ENCODE data around the gene HAND1. TPM values are rescaled to one million over a fixed set of nuclear protein-coding genes. Genes with fewer than 3 reads are reported as not detected.

The HAND1 gene
- total and polyA plus RNA-seq, 9 of the 15 experiments (the other 6 are each of a cell fraction or from before 2014, with no cell fraction given), result not detected

- TF ChIP-seq, protein P1, sequence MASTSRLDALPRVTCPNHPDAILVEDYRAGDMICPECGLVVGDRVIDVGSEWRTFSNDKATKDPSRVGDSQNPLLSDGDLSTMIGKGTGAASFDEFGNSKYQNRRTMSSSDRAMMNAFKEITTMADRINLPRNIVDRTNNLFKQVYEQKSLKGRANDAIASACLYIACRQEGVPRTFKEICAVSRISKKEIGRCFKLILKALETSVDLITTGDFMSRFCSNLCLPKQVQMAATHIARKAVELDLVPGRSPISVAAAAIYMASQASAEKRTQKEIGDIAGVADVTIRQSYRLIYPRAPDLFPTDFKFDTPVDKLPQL (IDR thresholded peaks at IDR 0.05; ENCODE audit: extremely low read depth, insufficient read length), result no peak
- TF ChIP-seq ATF6 (CRISPR knock-in tag; IDR thresholded peaks at IDR 0.05) (no peak), DNMT1 (IDR thresholded peaks at IDR 0.05) (no peak), TEAD4 (IDR thresholded peaks at IDR 0.05; ENCODE audit: low read length) (no peak), TEAD4 (CRISPR knock-in tag; IDR thresholded peaks at IDR 0.05; ENCODE audit: borderline replicate concordance) (no peak), ZNF347 (CRISPR knock-in tag; IDR thresholded peaks at IDR 0.05; ENCODE audit: low read depth) (no peak), MNT (conservative IDR thresholded peaks at IDR 0.05) (peak in 1 of 2 experiments; percentile 49; a peak in 1 of 4 replicates), UBTF (IDR thresholded peaks at IDR 0.05; ENCODE audit: borderline replicate concordance in 1 of 2, low read depth in 2 of 2, low read length in 2 of 2) (0 out of 4 replicates have a peak, but pooled peaks of 1 of the 2 experiments have one; percentile 46), ZNF184 (CRISPR knock-in tag; IDR thresholded peaks at IDR 0.05) (no peak), MAFK (IDR thresholded peaks at IDR 0.05; ENCODE audit: low read length) (no peak), ZSCAN32 (CRISPR knock-in tag; IDR thresholded peaks at IDR 0.05) (no peak), FOXJ3 (CRISPR knock-in tag; IDR thresholded peaks at IDR 0.05) (no peak), ZNF79 (CRISPR knock-in tag; IDR thresholded peaks at IDR 0.05; ENCODE audit: low read depth) (no peak), NFIX (CRISPR knock-in tag; IDR thresholded peaks at IDR 0.05; ENCODE audit: low read depth) (no peak), FOXK1 (CRISPR knock-in tag; IDR thresholded peaks at IDR 0.05; ENCODE audit: borderline replicate concordance) (no peak), U2AF1 (optimal IDR thresholded peaks at IDR 0.05; ENCODE audit: low read depth, low read length) (no peak), POLR2B (IDR thresholded peaks at IDR 0.05; ENCODE audit: low read depth, partially characterized antibody) (peak; percentile 68), PTTG1 (tag; IDR thresholded peaks at IDR 0.05; ENCODE audit: low read depth) (no peak), MTF1 (CRISPR knock-in tag; IDR thresholded peaks at IDR 0.05; ENCODE audit: borderline replicate concordance) (no peak)
- TF ChIP-seq, protein P2, sequence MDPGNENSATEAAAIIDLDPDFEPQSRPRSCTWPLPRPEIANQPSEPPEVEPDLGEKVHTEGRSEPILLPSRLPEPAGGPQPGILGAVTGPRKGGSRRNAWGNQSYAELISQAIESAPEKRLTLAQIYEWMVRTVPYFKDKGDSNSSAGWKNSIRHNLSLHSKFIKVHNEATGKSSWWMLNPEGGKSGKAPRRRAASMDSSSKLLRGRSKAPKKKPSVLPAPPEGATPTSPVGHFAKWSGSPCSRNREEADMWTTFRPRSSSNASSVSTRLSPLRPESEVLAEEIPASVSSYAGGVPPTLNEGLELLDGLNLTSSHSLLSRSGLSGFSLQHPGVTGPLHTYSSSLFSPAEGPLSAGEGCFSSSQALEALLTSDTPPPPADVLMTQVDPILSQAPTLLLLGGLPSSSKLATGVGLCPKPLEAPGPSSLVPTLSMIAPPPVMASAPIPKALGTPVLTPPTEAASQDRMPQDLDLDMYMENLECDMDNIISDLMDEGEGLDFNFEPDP (CRISPR knock-in tag; IDR thresholded peaks at IDR 0.05), result no peak
These were observed 32.4 kb downstream of the HAND1 start, which contains the start of gene SAP30L (continued) for GRCh38 chr5:154445422-154446194.
